Panc1 (cell line): ENCODE data around the gene CSNK1G2.

Experiments
- CTCF ChIP-seq: fragments of 450-650 bp; IDR thresholded peaks from 2 replicates; pipeline ENCODE4 v1.5.1; 2017; ENCODE audit warnings: mild to moderate bottlenecking
- POLR2AphosphoS5 ChIP-seq: IDR thresholded peaks from 2 replicates; pipeline ENCODE4 v1.6.1; 2012; ENCODE audit warnings: mild to moderate bottlenecking, low read depth, low read length, moderate library complexity
- SIN3A ChIP-seq: IDR thresholded peaks from 2 replicates; pipeline ENCODE4 v1.6.1; 2012; ENCODE audit warnings: low read depth, mild to moderate bottlenecking, low read length, moderate library complexity, borderline replicate concordance; ENCODE audit not compliant: insufficient read depth
- TCF7L2 ChIP-seq: IDR thresholded peaks from 2 replicates; pipeline ENCODE4 v1.6.1; 2011; ENCODE audit warnings: mild to moderate bottlenecking, low read depth, low read length, inconsistent platforms
- TF ChIP-seq, protein P1 (sequence below), 2 experiments: IDR thresholded peaks; 2 replicates each; pipeline ENCODE4 v1.6.1; 2011 to 2012; ENCODE audit warnings: low read depth in 2 of 2, control low read depth in 1 of 2, low read length in 1 of 2, mild to moderate bottlenecking in 1 of 2, moderate library complexity in 1 of 2; ENCODE audit not compliant: insufficient read depth in 1 of 2

- no peak for TF ChIP-seq CTCF
- TF ChIP-seq POLR2AphosphoS5, result no peak
- TF ChIP-seq, protein P1, sequence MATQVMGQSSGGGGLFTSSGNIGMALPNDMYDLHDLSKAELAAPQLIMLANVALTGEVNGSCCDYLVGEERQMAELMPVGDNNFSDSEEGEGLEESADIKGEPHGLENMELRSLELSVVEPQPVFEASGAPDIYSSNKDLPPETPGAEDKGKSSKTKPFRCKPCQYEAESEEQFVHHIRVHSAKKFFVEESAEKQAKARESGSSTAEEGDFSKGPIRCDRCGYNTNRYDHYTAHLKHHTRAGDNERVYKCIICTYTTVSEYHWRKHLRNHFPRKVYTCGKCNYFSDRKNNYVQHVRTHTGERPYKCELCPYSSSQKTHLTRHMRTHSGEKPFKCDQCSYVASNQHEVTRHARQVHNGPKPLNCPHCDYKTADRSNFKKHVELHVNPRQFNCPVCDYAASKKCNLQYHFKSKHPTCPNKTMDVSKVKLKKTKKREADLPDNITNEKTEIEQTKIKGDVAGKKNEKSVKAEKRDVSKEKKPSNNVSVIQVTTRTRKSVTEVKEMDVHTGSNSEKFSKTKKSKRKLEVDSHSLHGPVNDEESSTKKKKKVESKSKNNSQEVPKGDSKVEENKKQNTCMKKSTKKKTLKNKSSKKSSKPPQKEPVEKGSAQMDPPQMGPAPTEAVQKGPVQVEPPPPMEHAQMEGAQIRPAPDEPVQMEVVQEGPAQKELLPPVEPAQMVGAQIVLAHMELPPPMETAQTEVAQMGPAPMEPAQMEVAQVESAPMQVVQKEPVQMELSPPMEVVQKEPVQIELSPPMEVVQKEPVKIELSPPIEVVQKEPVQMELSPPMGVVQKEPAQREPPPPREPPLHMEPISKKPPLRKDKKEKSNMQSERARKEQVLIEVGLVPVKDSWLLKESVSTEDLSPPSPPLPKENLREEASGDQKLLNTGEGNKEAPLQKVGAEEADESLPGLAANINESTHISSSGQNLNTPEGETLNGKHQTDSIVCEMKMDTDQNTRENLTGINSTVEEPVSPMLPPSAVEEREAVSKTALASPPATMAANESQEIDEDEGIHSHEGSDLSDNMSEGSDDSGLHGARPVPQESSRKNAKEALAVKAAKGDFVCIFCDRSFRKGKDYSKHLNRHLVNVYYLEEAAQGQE (IDR thresholded peaks at IDR 0.05; ENCODE audit: insufficient read depth in 1 of 2, low read depth in 2 of 2, low read length in 1 of 2), result no peak
- TF ChIP-seq SIN3A, result no peak
- TF ChIP-seq TCF7L2, result no peak
Observed at GRCh38 chr19:1904860-1905109, 36.2 kb upstream of the CSNK1G2 start.
